Neuronal stem cell (in vitro differentiated cells): ENCODE data around the gene TTLL4.

ENCODE experiments used
- DNase-seq: peaks from one replicate; pipeline ENCODE4 v3.0.0-alpha.2; 2013; ENCODE audit warnings: low spot score
- H2AFZ ChIP-seq: one replicate; pipeline ENCODE4 v1.6.1; 2013; ENCODE audit warnings: mild to moderate bottlenecking, low read length, inconsistent platforms
- H2AK5ac ChIP-seq: 2 replicates; pipeline ENCODE4 v1.6.1; 2013; ENCODE audit warnings: low read depth, mild to moderate bottlenecking, inconsistent platforms, low read length, moderate library complexity, mixed read lengths
- H2BK120ac ChIP-seq: 2 replicates; pipeline ENCODE4 v1.6.1; 2013; ENCODE audit warnings: low read depth, mild to moderate bottlenecking, inconsistent platforms, low read length, moderate library complexity, mixed read lengths
- H2BK12ac ChIP-seq: one replicate; pipeline ENCODE4 v1.6.1; 2013; ENCODE audit warnings: low read length, inconsistent platforms
- H2BK15ac ChIP-seq: 2 replicates; pipeline ENCODE4 v1.6.1; 2013; ENCODE audit warnings: mild to moderate bottlenecking, low read length, inconsistent platforms, mixed read lengths
- H2BK5ac ChIP-seq: one replicate; pipeline ENCODE4 v1.6.1; 2013; ENCODE audit warnings: inconsistent platforms, mild to moderate bottlenecking, low read length, moderate library complexity
- H3K14ac ChIP-seq: one replicate; pipeline ENCODE4 v1.6.1; 2013; ENCODE audit warnings: low read length, inconsistent platforms
- H3K18ac ChIP-seq: 2 replicates; pipeline ENCODE4 v1.6.1; 2013; ENCODE audit warnings: low read length, inconsistent platforms
- H3K23ac ChIP-seq: 2 replicates; pipeline ENCODE4 v1.6.1; 2013; ENCODE audit warnings: low read depth, mild to moderate bottlenecking, mixed read lengths, low read length, inconsistent platforms; ENCODE audit not compliant: poor library complexity
- H3K27ac ChIP-seq: replicated peaks from 3 replicates; pipeline ENCODE4 v1.5.1; 2013; ENCODE audit warnings: low read length, inconsistent platforms
- H3K27me3 ChIP-seq, 3 experiments: 2 replicates each; pipeline ENCODE4 v1.6.1; 2013; ENCODE audit warnings: low read length in 3 of 3, mild to moderate bottlenecking in 2 of 3, inconsistent platforms in 1 of 3, low read depth in 1 of 3, mixed read lengths in 1 of 3, moderate library complexity in 1 of 3; ENCODE audit not compliant: control insufficient read depth in 3 of 3, insufficient read depth in 3 of 3
- H3K36me3 ChIP-seq, 2 donors: replicated peaks in 1 of 2; 2 replicates each; pipeline ENCODE4 v1.6.1; 2013; ENCODE audit warnings: low read length in 2 of 2; ENCODE audit not compliant: control insufficient read depth in 2 of 2, insufficient read depth in 2 of 2
- H3K4ac ChIP-seq: 2 replicates; pipeline ENCODE4 v1.6.1; 2013; ENCODE audit warnings: inconsistent platforms, mild to moderate bottlenecking, low read length, moderate library complexity
- H3K4me1 ChIP-seq, 2 donors: 1 replicate in 1 of 2; 2 replicates in 1 of 2; pipeline ENCODE4 v1.6.1; 2013; ENCODE audit warnings: low read length in 2 of 2, low read depth in 1 of 2; ENCODE audit not compliant: control insufficient read depth in 2 of 2, insufficient read depth in 1 of 2
- H3K4me2 ChIP-seq: one replicate; pipeline ENCODE4 v1.6.1; 2013; ENCODE audit warnings: mild to moderate bottlenecking, low read length, inconsistent platforms; ENCODE audit not compliant: insufficient read depth, poor library complexity, severe bottlenecking
- H3K4me3 ChIP-seq, 2 donors: 2 replicates each; pipeline ENCODE4 v1.5.1; 2013; ENCODE audit warnings: low read length in 2 of 2, mild to moderate bottlenecking in 2 of 2, inconsistent platforms in 1 of 2, moderate library complexity in 1 of 2
- H3K79me1 ChIP-seq: one replicate; pipeline ENCODE4 v1.6.1; 2013; ENCODE audit warnings: low read depth, mild to moderate bottlenecking, inconsistent platforms, low read length, moderate library complexity
- H3K9ac ChIP-seq: one replicate; pipeline ENCODE4 v1.6.1; 2013; ENCODE audit warnings: mild to moderate bottlenecking, low read depth, low read length, inconsistent platforms; ENCODE audit not compliant: poor library complexity
- H3K9me3 ChIP-seq, 2 donors: replicated peaks in 1 of 2; 2 replicates each; pipeline versions ENCODE3 to v1.6.1; 2013; ENCODE audit warnings: low read length in 2 of 2, mild to moderate bottlenecking in 2 of 2, inconsistent platforms in 1 of 2, low read depth in 1 of 2, mixed read lengths in 1 of 2, moderate library complexity in 1 of 2; ENCODE audit not compliant: control insufficient read depth in 2 of 2, insufficient read depth in 1 of 2
- H4K8ac ChIP-seq: one replicate; pipeline ENCODE4 v1.6.1; 2013; ENCODE audit warnings: low read depth, mild to moderate bottlenecking, inconsistent platforms, low read length, moderate library complexity
- H4K91ac ChIP-seq: one replicate; pipeline ENCODE4 v1.6.1; 2013; ENCODE audit warnings: low read length, low read depth, mild to moderate bottlenecking, inconsistent platforms; ENCODE audit not compliant: poor library complexity
- WGBS, 2 donors: extraction: QIAGEN DNeasy Blood & Tissue Kit; methylation state at CpG; one replicate each; pipeline ENCODE4 v1.1.7; 2013; ENCODE audit warnings: missing lambda C conversion rate in 2 of 2, mixed read lengths in 1 of 2; ENCODE audit not compliant: insufficient read length in 2 of 2, insufficient replicate concordance in 1 of 2; ENCODE audit errors: extremely low coverage in 2 of 2; 5-methylcytosine and 5-hydroxymethylcytosine counted together

TTLL4 gene

GRCh38 chr2:218698885-218699284, 11.8 kb upstream of the TTLL4 start:
- no CpG with 5 or more reads among the region's 8 CpGs for WGBS, 2 donors
- H3K18ac ChIP-seq = no peak overlapping the region
- no peak overlapping the region for H2AFZ ChIP-seq
- H3K9me3 ChIP-seq = no peaks in the 10 kb centered on the region
- peaks cover 21 to 63% of the 10 kb centered on the region in 2 donors for H3K36me3 ChIP-seq
- no peak overlapping the region for H3K27ac ChIP-seq
- H3K9ac ChIP-seq = no peak overlapping the region
- H3K4me2 ChIP-seq = no peak overlapping the region
- DNase-seq = no peak
- no peak overlapping the region for H4K8ac ChIP-seq
- no peak overlapping the region for H2BK5ac ChIP-seq
- no peak overlapping the region for H2AK5ac ChIP-seq
- no peak overlapping the region for H3K23ac ChIP-seq
- H3K27me3 ChIP-seq = no peaks in the 10 kb centered on the region
- H4K91ac ChIP-seq = no peak overlapping the region
- H3K4me1 ChIP-seq = peaks cover 11% of the 10 kb centered on the region in 2 donors
- no peak overlapping the region for H2BK15ac ChIP-seq
- no peak overlapping the region for H2BK12ac ChIP-seq
- H3K4me3 ChIP-seq = no peak overlapping the region
- H3K4ac ChIP-seq = no peak overlapping the region
- no peak overlapping the region for H2BK120ac ChIP-seq
- no peaks in the 10 kb centered on the region for H3K79me1 ChIP-seq
- no peak overlapping the region for H3K14ac ChIP-seq

GRCh38 chr2:218701806-218702205, 8.8 kb upstream of the TTLL4 start:
- no peak overlapping the region for H2AFZ ChIP-seq
- peak overlapping the region; percentile 2 for H3K9ac ChIP-seq
- no peak overlapping the region for H3K27ac ChIP-seq
- H2BK12ac ChIP-seq = no peak overlapping the region
- no peak overlapping the region for H2BK15ac ChIP-seq
- H3K9me3 ChIP-seq = no peaks in the 10 kb centered on the region
- peaks cover 0 to 5% of the 10 kb centered on the region in 2 donors for H3K4me1 ChIP-seq
- no peak overlapping the region for H2AK5ac ChIP-seq
- no peak overlapping the region for H2BK5ac ChIP-seq
- no peak overlapping the region for H3K4me3 ChIP-seq
- peaks cover 21 to 51% of the 10 kb centered on the region in 2 donors for H3K36me3 ChIP-seq
- DNase-seq = no peak
- H3K4ac ChIP-seq = no peak overlapping the region
- H2BK120ac ChIP-seq = no peak overlapping the region
- WGBS, 2 donors = no CpG with 5 or more reads among the region's 2 CpGs
- no peak overlapping the region for H3K23ac ChIP-seq
- H4K91ac ChIP-seq = no peak overlapping the region
- H3K27me3 ChIP-seq = no peaks in the 10 kb centered on the region
- H3K18ac ChIP-seq = no peak overlapping the region
- no peaks in the 10 kb centered on the region for H3K79me1 ChIP-seq
- H4K8ac ChIP-seq = no peak overlapping the region
- H3K14ac ChIP-seq = no peak overlapping the region
- no peak overlapping the region for H3K4me2 ChIP-seq

- no peak overlapping the region for H2BK12ac ChIP-seq
- H2AK5ac ChIP-seq = no peak overlapping the region
- H4K91ac ChIP-seq = no peak overlapping the region
- H2AFZ ChIP-seq = no peak overlapping the region
- H3K79me1 ChIP-seq = no peaks in the 10 kb centered on the region
- no peaks in the 10 kb centered on the region for H3K4me1 ChIP-seq
- no peak overlapping the region for H3K27ac ChIP-seq
- no peak for DNase-seq
- whole genome bisulfite sequencing, 2 donors = no CpG with 5 or more reads among the region's 4 CpGs
- no peak overlapping the region for H3K4me2 ChIP-seq
- H2BK15ac ChIP-seq = no peak overlapping the region
- no peak overlapping the region for H3K14ac ChIP-seq
- H3K23ac ChIP-seq = no peak overlapping the region
- H3K4me3 ChIP-seq = no peak overlapping the region
- no peak overlapping the region for H3K18ac ChIP-seq
- H3K9ac ChIP-seq = no peak overlapping the region
- no peak overlapping the region for H3K4ac ChIP-seq
- H2BK5ac ChIP-seq = no peak overlapping the region
- no peaks in the 10 kb centered on the region for H3K9me3 ChIP-seq
- no peak overlapping the region for H4K8ac ChIP-seq
- no peak overlapping the region for H2BK120ac ChIP-seq
- H3K27me3 ChIP-seq = no peaks in the 10 kb centered on the region
- peaks cover 13 to 35% of the 10 kb centered on the region in 2 donors for H3K36me3 ChIP-seq
These were observed 7.3 kb upstream of the TTLL4 start for GRCh38 chr2:218703341-218703740.

DNA sequence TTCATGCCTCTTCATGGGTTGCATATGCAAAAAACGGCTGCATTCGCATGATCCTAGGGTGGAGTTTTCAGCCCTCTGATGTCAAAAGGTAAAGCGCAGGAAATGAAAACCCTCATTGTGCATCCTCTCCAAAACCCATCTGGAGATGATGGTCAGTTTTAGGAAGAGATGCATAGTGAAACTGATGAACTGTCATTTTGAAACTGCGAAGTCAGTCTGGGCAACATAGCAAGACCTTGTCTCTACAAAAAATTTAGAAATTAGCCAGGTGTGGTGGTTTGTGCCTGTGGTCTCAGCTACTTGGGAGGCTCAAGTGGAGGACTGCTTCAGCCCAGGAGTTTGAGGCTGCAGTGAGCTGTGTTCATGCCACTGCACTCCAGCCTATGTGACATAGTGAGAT, 2.5 kb upstream of the TTLL4 start:
- Histone ChIP-seq H2AFZ (no peak overlapping the region), H3K27ac (no peak overlapping the region), H2AK5ac (no peak overlapping the region), H4K8ac (no peak overlapping the region), H3K4me3 (no peak overlapping the region), H3K9ac (no peak overlapping the region), H4K91ac (no peak overlapping the region), H3K4me2 (no peak overlapping the region), H3K4ac (no peak overlapping the region), H2BK12ac (no peak overlapping the region), H2BK120ac (no peak overlapping the region), H3K79me1 (peaks cover 4% of the 10 kb centered on the region), H3K23ac (no peak overlapping the region), H2BK5ac (no peak overlapping the region), H3K36me3 (peaks cover 0 to 5% of the 10 kb centered on the region in 2 donors), H3K14ac (no peak overlapping the region), H3K9me3 (no peaks in the 10 kb centered on the region), H3K18ac (no peak overlapping the region), H2BK15ac (no peak overlapping the region), H3K27me3 (no peaks in the 10 kb centered on the region), H3K4me1 (peaks cover 2 to 5% of the 10 kb centered on the region in 2 donors)
- no CpG with 5 or more reads among the region's 4 CpGs for WGBS, 2 donors
- DNase-seq = no peak
